ENCODE data around the gene NPLOC4. TPM values are rescaled to one million over a fixed set of nuclear protein-coding genes. Genes with fewer than 3 reads are reported as not detected.

NPLOC4 gene
- polyA plus RNA-seq, 3 donors, result 51.0 to 78.2 (median 73.9) TPM

DNA sequence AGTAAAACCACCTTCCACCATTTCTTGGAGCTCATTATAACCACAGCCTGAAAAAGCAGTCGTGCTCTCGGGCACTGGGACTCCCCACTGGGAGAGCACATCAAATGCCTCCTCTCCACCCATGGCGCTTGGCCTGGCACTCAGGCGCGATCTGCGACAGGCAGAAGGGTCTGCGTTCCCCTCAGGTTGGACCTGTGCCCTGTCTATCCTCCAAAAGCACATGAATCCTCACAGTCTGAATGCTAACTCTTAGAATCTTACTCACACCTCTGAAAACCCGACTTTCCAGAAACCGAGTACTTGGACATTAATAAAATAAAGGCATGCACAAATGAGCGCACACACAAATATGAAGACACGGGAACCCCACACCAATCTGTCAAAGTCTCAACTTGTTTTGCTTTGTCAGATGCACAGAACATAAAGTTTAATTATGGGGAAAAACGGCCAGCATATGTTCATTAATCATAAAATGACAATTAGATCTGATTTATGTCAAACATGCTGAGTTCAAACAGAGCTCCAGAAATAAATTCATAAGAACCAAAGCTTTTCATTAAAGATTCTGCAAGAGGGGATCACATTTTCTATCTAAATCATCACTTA, 64.2 kb downstream of the NPLOC4 start:
- no peak for DNase-seq

DNA sequence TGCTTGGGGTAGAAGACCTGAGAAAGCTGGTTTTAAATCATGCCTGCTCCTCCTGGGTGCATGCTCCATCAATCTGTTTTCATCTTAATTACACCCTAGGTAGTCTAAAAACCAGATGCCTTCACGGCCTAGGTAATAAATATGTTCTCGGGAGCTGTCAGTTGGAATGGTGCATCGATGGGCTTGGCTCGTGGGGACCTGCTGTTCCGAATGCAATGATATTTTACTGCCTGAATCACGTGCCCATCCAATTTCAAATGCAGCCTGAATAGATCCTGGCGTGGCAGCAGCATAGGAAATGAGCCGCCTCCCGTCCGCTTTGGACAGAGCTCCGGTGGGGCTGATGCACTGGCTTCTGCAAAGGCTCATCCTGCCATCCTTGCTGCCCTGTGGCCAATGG, 65.9 kb downstream of the NPLOC4 start:
- no peak for DNase-seq

DNA sequence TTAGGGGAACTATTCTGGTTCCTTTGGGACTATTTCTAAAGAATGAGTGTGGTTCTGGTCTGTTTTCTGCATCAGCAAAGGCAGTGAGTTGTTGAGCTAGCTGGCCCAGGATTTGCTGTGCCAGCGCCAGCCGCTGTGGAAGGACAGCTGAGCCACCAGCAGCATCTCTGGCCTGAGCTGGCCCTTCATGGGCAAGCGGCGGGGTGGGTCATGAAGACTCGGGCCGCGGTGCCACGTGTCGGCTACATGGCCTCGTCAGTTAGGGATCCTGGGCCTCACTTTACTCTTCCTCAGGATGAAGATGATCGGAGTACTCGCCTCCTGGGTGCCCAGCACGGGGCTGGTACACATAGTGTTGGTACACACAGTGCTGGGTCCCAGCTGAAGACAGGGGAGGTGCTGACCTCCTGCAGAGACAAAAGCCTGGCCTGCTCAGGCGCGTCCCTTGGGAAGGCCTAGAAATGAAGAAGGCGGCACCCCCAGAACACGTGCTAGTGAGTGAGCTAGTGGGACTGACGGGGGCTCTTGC, 66.9 kb downstream of the NPLOC4 start:
- DNase-seq, result no peak

DNA sequence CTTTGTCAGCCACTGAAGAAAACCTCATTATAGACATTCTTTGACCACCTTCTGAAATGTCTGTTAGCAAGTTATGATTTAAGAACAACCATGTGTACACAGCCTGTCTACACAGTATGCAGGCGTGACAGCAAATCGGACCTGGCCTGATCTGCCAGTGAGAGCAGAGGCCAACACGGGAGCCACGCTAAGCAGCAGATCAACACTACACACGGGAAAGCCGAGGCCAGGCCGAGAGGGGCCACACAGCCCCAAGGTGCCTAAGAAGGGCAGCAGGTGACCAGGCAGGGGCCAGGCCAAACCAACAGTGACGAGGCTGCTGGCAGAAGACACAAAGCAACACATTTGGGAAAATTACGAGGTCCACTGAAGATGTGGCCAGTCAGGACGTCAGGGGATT, 68.5 kb downstream of the NPLOC4 start:
- DNase-seq, result no peak

DNA sequence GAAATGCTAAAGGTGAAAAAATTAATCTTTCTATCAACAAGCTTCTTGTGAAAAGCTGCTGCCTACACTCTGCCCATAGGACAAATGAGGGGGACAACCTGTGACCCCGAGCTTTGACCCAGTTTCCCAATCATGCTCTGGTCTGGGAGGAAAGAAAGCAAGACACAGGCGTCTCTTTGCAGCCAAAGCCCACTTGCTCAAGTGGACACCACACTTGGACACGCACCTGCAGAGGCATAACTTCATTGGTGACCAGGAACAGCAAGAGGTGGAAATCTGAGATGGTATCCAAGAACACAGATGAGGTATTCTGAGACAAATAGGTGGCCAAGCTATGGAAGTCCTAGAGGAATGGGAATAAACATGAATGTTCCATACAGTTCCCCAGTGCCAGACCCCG, 69.7 kb downstream of the NPLOC4 start:
- no peak for DNase-seq

DNA sequence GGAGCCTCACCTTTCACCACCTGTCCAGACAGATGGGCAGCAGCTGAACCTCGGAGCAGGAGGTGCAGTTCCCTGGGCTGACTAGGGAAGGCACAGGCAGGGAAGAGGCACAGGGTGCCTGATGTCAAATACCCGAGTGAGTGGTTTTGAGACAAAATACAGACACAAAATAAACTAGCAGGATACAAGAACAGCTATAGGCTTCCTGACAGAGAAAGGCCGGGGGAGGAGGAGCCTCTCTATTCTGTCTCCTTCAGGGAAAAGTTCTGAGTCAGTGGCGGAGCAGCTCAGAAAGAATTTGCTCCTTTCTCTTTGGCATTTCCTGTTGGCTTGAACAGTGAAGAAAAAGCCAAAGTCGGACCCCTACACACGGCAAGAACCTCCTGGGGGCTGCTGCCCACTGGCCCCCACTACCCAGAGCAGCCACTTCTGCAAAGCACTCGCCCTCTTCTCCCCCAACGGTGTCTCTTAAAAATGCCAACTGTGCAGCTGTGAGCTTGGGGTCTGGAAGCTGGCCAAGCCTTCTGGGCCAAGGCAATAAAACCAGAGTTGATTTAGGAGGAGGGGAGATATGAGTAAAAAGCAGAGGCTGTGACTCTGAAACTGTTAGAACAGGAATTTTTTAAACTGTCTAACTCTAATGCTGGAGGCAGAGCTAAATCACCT, 70.3 kb downstream of the NPLOC4 start:
- peak; percentile 83 for DNase-seq

DNA sequence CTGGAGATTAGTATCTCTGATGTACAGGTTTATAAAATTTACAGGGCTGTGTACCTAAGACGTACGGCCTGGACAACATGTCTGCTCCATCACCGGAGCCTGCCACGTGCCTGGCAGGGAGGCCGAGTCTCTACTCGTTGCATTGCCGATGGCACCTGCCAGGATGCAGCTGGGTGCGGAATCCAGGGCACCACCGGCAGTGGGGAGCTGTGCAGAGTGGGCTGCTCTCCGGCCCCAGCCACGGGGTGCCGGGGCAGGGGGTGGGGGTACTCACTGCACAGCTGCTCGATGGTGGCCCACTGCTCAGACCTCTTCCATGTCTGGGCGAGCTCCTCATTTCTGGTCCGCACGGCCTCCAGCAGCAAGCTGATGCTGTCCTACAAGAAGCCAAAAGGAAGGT, 71.7 kb downstream of the NPLOC4 start:
- DNase-seq, result no peak

DNA sequence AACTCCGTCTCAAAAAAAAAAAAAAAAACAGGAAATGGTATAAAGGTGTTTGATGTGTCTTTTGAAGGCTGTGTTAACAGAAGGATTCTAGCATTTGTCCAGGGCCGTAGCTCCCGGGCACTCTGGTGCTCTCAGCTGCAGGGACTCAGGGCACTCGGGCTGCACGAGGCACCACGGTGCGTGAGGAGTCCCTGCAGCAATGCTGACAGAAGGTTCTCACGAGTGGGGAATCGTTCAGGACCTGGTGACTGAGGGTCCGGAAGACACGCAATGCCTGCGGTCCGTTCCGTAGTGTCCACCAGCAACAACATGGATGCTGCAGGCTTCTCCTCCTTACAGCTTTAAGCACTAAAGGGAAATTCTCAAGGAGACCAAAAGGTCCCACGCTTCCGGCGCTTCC, 72.1 kb downstream of the NPLOC4 start:
- DNase-seq, result no peak

DNA sequence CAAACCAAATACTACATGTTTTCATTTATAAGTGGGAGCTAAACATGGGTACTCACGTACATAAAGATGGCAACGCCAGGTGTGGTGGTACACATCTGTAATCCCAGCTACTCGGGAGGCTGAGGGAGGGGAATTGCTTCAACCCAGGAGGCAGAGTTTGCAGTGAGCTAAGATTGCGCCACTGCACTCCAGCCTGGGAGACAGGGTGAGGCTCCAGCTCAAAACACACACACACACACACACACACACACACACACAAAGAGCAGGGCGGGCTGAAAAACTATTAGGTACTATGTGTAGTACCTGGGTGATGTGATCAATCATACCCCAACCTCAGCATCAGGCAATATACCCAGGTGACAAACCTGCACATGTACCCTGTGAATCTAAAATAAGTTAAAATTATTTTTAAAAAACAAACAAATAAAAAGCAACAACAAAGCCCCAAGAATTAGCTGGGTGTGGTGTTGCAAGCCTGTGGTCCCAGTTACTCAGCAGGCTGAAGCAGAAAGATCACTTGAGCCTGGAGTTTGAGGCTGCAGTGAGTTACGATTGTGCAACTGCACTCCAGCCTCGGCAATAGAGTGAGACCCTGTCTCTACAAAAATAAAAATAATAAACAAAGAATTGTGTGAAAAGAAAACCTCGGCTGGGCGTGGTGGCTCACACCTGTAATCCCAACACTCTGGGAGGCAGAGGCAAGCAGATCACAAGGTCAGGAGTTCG, 72.9 kb downstream of the NPLOC4 start:
- no peak for DNase-seq

DNA sequence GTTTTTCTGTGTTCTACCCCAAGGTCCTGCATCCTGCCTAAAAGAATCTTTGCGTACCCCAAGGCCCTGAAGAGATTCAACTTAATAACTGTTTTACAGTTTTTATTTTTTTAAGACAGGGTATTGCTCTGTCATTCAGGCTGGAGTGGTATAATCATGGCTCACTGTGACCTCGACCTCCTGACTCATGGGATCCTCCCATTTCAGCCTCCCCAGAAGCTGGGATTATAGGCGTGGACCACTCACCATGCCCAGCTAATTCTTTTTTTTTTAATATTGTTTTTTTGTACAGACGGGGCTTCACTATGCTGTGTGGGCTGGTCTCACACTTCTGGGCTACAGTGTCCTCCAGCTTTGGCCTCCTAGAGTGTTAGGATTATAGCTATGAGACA, 75.4 kb downstream of the NPLOC4 start:
- DNase-seq, result no peak

DNA sequence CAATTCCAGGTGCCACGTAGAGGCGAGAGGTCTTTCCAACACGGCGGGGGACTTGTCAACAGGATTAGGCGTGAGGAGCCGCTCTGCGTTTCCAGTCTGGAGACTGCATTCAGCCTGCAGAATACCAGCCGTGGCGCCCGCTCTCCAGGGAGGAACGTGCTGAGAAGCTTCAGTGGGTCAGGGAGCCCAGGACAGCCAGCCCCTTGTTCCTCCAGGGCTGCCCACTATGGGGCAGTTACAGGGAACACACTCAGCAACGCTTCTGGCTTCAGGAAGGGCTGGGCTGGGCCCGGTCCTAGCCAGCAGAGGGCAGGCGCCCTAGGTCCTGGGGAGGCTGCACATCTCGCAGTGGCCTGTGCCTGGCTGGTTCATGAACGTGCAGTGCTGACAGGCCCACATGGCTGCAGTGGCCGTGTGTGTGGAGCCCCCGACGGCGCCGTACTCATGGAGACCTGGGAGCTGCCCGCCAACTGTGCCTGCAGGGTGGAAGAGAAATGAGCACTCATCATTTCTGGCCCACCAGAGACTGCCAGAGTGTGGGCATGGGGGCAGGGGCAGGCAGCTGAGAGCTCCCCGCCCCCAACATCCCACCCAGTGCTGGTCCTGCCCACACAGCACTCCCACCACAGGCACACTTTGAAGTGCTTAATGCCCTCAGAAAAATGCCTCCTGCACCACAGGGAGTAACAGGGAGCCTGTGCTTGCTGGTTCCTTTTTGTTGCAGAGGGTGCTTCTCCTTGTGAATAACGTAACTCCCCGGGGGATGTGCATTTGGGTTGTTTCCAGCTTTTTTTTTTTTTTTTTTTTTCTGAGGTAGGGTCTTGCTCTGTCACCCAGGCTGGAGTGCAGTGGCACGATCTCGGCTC, 77.7 kb downstream of the NPLOC4 start:
- DNase-seq, result no peak

DNA sequence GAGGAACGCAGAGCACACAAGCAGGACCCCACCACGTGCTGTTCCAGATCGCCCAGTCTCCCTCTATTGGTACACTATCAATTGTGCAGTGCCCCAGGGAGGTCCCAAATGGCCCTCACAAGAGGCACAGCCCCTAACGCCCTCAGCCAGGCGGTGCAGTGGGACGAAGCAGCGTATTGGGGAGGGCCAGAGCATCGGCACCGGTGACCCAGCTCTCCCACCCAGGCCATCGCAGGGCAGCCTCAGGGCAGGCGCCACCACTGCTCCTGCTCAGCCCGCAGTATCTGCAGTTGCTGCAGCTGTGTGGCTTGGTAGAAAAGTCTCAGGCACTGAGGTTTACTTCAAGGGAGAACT, 78.8 kb downstream of the NPLOC4 start:
- DNase-seq, result no peak

DNA sequence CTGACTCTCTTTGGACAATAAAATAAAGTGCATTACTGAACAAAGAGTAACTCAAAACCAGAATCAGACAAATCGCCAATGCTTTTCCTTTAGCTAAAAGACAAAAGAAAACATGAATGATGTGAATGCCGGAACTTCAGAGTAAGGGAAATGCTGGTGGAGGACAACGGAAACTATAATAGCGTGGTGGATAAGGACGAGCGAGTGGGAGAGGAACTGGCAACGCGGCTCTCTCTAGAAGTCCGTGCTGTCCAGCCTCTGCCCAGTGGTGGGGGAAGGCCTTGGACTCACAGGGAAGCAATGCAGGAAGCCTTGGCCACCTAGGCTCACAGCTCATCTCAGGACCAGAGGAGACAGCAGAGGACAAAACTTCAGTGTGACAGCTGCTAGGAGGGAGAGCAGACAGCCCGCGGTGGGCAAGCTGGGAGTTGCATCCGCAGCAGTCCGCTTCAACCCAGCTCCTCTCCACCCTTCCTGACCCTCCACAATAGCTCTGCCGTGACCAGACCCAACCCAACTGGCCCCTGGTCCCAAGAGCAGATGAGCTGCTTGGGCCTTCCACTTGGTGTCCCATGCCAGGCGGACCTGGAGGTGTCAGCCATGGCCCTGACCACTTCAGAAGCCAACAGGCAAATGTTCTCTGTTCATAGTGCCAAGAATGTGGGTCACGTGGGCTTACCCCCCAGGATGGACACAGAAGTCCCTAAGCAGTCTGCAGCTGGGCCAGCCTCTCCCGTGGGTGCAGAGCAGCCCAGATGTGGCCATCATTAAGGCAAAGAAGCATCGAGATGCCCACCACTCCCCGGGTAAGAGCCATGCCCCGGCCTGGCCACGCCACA, 79.4 kb downstream of the NPLOC4 start:
- no peak for DNase-seq

DNA sequence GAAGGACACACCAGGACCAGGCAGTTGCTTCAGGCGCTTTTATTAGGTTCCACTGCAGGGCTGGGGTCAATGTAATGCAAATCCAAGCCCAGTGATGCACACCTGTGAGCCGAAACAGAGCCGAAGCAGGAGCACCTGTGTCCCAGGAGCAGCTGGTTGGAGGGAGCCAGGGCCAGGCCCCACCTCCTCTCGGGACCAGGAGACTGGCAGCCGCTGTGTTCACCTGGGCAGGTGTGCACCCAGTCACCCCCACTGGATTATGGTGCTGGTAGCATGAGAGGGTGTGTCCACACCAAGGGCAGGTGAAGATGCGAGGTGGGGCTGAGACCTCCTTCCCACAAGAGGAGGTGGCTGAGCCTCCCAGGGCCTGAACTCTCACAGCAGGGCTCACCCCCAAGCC, 80.0 kb downstream of the NPLOC4 start:
- DNase-seq, result no peak

DNA sequence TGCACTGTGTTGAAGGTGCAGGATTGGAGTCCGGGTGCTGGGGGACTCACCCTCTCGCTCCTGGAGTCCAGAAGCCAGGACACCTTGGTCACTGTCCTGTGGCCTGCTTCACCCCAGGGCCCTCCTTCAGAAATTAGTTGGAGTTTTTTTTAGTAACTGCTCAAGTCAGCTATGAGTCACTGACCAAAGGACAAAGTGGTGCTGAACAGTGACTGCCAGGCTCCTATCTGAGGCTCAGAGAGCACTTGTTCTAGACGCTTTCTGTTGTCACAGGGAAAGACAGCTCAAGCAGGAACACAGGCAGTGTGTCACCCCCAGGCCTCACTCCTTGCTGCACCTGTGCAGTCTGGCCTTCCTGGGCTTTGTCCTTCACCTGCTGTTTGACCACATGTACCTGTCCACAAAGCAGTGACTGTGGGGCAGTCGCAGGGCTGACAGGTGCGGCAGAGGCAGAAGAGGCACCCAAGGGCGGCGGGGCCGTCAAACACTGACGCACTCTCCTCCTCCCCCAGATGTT, 80.7 kb downstream of the NPLOC4 start:
- DNase-seq, result no peak

DNA sequence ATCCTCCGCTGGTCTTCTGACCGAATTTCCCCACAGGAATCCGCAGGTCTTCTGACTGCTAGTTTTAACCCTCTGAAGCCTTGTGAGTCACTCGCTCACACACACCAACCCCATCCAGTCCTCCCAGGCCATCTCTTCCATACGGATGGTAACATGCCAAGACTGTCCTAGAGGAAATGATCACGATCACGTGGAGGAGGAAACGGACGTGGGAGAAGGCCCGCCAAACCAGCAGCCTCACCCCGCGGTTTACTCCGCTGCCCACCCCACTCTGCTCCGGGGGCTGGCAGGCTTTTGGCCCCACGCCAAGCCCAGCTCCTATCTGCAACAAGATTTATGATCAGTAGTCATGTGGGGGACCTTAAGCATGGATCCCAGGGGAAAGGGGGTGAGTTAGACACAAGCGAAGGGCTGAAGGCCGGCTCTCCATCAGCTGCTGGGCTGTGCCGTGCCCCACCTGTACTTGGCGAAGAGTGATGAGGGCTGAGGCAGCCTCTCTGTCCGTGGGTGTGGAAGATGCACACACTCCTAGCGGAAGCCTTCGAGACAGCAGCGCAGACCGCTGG, 83.2 kb downstream of the NPLOC4 start:
- no peak for DNase-seq

DNA sequence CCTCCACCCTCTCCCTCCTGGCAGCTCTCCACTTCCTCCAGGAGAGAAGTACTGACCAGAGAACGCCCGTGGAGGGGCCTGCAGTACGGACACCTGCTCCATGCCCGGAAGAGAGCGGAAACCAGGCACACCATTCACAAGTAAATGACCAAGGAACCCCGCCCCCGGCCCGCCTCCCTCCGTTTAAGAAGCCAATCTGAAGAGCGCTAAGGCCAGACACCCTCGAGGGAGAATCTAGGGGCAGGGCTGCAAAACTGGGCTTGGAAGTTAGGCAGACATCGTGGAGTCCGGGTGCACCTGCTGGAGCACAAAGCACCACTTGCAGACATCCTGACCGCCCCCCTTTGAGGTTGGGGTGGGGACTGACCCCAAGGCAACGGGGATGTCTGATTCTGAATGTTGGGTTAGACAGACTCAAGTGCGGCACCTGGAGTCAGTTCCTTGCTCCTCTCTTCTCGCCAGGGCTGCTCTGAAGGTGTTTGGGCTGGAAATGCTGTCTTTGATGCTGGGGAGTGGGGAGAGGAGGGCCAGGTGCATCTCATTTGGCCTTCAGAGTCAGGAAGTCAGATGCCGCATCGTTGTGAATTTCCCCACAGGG, 83.8 kb downstream of the NPLOC4 start:
- DNase-seq, result peak; percentile 72

DNA sequence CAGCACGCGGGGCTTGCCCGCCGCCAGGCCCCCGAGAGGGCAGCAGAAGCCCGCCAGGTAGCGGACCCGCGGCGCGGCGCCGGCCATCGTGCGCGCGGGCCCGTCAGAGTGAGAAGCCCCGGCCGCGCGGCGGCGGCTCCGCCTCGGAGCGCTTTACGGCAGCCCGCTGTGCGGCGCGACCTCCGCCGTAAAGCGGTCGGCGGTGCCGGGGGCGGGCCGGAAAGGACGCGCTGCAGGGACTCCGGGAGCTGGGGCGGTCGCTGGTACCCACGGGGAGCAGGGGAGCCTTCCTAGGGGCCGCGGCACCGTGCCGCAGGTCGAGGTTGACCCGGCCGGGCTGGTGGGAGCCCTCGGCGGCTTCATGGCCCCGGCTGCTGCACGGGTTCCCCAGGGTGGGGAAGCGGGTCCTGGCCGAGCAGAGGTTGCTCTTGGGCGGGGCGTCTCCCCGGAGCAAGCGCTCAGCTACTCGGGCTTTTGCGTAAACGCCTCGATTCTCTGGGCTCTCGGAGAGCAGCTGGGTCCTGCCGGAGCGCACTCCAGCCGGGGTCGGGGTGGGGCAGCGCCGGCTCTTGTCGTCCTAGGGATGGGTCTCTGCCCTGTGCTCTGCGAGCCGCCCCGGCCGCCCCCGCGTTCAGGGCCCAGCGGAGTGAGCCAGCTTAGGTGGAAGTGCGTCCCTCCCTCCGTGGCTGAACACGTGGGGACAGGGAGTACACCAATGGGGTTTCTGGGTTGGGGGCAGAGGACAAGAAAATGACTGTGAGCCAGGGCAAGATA, 84.5 kb downstream of the NPLOC4 start, which contains the start of gene FAAP100:
Gene FAAP100 (minus strand): TSS at position 110 of the 774 bp plus-strand sequence. CDS start 23 bp downstream, at position 87.
- peak; percentile 83 for DNase-seq

All from renal pelvis (tissue), 4 donors.